CD4-positive, alpha-beta memory T cell (primary cell): ENCODE data around the gene PROZ. TPM values are rescaled to one million over a fixed set of nuclear protein-coding genes. Genes with fewer than 3 reads are reported as not detected.

ENCODE experiments used
- CTCF ChIA-PET: fragments of 350-600 bp; sonication (Branson Sonifier 250); formaldehyde crosslinking; loops from one replicate; lab custom pipeline; 2021; ENCODE audit warnings: inconsistent platforms; ENCODE audit not compliant: partially characterized antibody; lab: Charles Lee
- POLR2A ChIA-PET: fragments of 350-600 bp; sonication (Branson Sonifier 250); formaldehyde crosslinking; loops from one replicate; lab custom pipeline; 2021; ENCODE audit not compliant: partially characterized antibody; lab: Charles Lee
- DNase-seq, 5 donors: peaks; one replicate each; pipeline versions ENCODE4 v3.0.0 to v3.0.0-alpha.2; 2020 to 2022; ENCODE audit warnings: mixed read lengths in 1 of 5
- H3K27ac ChIP-seq: one replicate; pipeline ENCODE4 v1.7.0; 2013; ENCODE audit warnings: low read depth, low read length
- H3K27me3 ChIP-seq: 2 replicates; pipeline ENCODE4 v1.7.0; 2013; ENCODE audit warnings: mild to moderate bottlenecking, low read length, moderate library complexity; ENCODE audit not compliant: insufficient read depth
- H3K36me3 ChIP-seq: 2 replicates; pipeline ENCODE4 v1.7.0; 2013; ENCODE audit warnings: mild to moderate bottlenecking, low read length, moderate library complexity; ENCODE audit not compliant: insufficient read depth
- H3K4me1 ChIP-seq: 2 replicates; pipeline ENCODE4 v1.7.0; 2013; ENCODE audit warnings: mild to moderate bottlenecking, low read length, moderate library complexity; ENCODE audit not compliant: insufficient read depth
- H3K4me3 ChIP-seq, 2 donors: one replicate each; pipeline ENCODE4 v1.7.0; 2013; ENCODE audit warnings: low read length in 2 of 2, mild to moderate bottlenecking in 1 of 2
- H3K9me3 ChIP-seq, 2 donors: one replicate each; pipeline ENCODE4 v1.7.0; 2013; ENCODE audit warnings: low read length in 2 of 2, control low read depth in 1 of 2; ENCODE audit not compliant: control insufficient read depth in 1 of 2
- H3K27ac Mint-ChIP-seq, 7 donors: one replicate each; pipeline ENCODE4 v1.8.0; 2020 to 2021; ENCODE audit warnings: mixed read lengths in 7 of 7, mild to moderate bottlenecking in 6 of 7, inconsistent platforms in 3 of 7, moderate library complexity in 3 of 7
- H3K27me3 Mint-ChIP-seq, 2 donors: one replicate each; pipeline ENCODE4 v1.8.0; 2020 to 2021; ENCODE audit warnings: mixed read lengths in 2 of 2
- H3K36me3 Mint-ChIP-seq, 2 donors: one replicate each; pipeline ENCODE4 v1.8.0; 2020 to 2021; ENCODE audit warnings: mixed read lengths in 2 of 2, inconsistent platforms in 1 of 2, mild to moderate bottlenecking in 1 of 2
- H3K4me1 Mint-ChIP-seq, 4 donors: one replicate each; pipeline ENCODE4 v1.8.0; 2020 to 2021; ENCODE audit warnings: mixed read lengths in 4 of 4, mild to moderate bottlenecking in 1 of 4
- H3K4me3 Mint-ChIP-seq, 8 donors: one replicate each; pipeline ENCODE4 v1.8.0; 2020 to 2021; ENCODE audit warnings: mixed read lengths in 8 of 8, mild to moderate bottlenecking in 7 of 8, moderate library complexity in 6 of 8, inconsistent platforms in 3 of 8
- H3K9me3 Mint-ChIP-seq, 8 donors: one replicate each; pipeline ENCODE4 v1.8.0; 2020 to 2021; ENCODE audit warnings: mixed read lengths in 8 of 8, mild to moderate bottlenecking in 5 of 8, inconsistent platforms in 3 of 8, moderate library complexity in 1 of 8
- intact Hi-C: fragments of 100-400 bp; cut with micrococcal nuclease; formaldehyde crosslinking; loops from one replicate; pipeline ENCODE4 v1.15.1; 2023
- polyA plus RNA-seq, 2 donors: library from polyadenylated mRNA; unstranded; fragments of 300-500 nt; fragmentation: Illumina TruSeq; gene quantifications; one replicate each; pipeline ENCODE4 v1.2.3, GENCODE V29; 2021
- total RNA-seq, 2 experiments: library from RNA; stranded (reverse); gene quantifications; one replicate each; pipeline ENCODE4 v1.2.3, GENCODE V29; 2021

Gene PROZ
- total and polyA plus RNA-seq, 4 experiments from 2014 or later: 0.32 TPM; not detected in 3

DNA sequence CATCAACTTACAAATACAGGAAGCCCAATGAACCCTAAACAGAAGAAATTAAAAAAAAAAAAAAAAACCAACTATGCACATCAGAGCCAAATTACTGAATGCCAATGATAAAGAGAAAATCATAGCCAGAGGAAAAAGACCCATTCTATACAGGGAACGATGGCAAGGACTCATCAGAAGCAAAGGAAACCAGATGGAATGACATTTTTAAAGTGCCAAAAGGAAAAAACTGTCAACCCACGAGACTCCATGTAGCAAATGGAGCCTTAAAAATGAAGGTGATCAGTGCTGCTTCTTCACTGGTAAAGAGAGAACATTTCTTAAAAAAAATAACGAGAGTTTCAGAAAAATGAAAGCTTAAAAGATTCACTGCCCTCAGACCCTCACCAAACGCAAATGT lies 31.7 kb downstream of the PROZ start:
- H3K4me3 ChIP-seq: no peak overlapping the region
- DNase-seq: no peak
- no peak overlapping the region for H3K27ac ChIP-seq
- Mint-ChIP-seq H3K36me3 (peaks cover 51 to 71% of the 10 kb centered on the region in 2 donors), H3K9me3 (no peaks in the 10 kb centered on the region), H3K27ac (peak overlapping the region in 1 of 7 donors; percentile 35), H3K4me1 (peaks cover 15 to 33% (median 24%) of the 10 kb centered on the region in 4 donors), H3K4me3 (no peak overlapping the region), H3K27me3 (no peaks in the 10 kb centered on the region)
- H3K36me3 ChIP-seq: peaks cover 56% of the 10 kb centered on the region
- H3K27me3 ChIP-seq: no peaks in the 10 kb centered on the region
- CTCF ChIA-PET: no interaction called here
- POLR2A ChIA-PET: interaction anchor here (1.5 kb wide), 1 partner anchor 20 kb away, joined by 8 read pairs; the partner anchor contains the start of gene CUL4A
- intact Hi-C loops: no loop called here
- H3K9me3 ChIP-seq: no peaks in the 10 kb centered on the region
- H3K4me1 ChIP-seq: peaks cover 22% of the 10 kb centered on the region

DNA sequence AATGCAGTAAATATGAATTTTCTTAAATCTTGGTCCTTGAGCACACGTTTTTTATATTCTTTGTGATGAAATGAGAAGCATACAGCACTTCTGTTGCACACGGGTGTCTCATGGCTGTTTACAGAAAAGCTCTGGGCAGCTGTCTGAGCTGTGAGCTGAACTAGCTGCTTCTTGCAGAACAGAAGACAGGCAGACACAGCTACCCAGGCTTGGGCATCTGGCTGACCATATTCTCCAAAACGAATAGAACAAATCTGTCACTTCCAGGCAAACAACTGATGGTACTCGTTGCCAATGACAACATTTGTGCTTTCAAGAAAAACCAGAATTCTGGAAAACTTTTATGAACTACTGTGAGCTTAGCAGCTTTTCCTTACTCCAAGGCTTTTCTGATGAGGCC lies 33.8 kb downstream of the PROZ start:
- no peaks in the 10 kb centered on the region for H3K27me3 Mint-ChIP-seq
- H3K9me3 Mint-ChIP-seq: no peaks in the 10 kb centered on the region
- Histone ChIP-seq H3K4me1 (peaks cover 1% of the 10 kb centered on the region), H3K4me3 (no peak overlapping the region), H3K9me3 (no peaks in the 10 kb centered on the region), H3K27ac (no peak overlapping the region), H3K36me3 (peaks cover 73% of the 10 kb centered on the region), H3K27me3 (no peaks in the 10 kb centered on the region)
- ChIA-PET CTCF (no interaction called here), POLR2A (interaction anchor here (0.8 kb wide), 1 partner anchor 18 kb away, joined by 4 read pairs; the partner anchor contains the start of gene CUL4A)
- intact Hi-C loops: no loop called here
- H3K4me1 Mint-ChIP-seq: peaks cover 2 to 14% (median 8%) of the 10 kb centered on the region in 4 donors
- no peak overlapping the region for H3K4me3 Mint-ChIP-seq
- no peak for DNase-seq
- H3K36me3 Mint-ChIP-seq: peaks cover 65 to 78% of the 10 kb centered on the region in 2 donors
- H3K27ac Mint-ChIP-seq: no peak overlapping the region

DNA sequence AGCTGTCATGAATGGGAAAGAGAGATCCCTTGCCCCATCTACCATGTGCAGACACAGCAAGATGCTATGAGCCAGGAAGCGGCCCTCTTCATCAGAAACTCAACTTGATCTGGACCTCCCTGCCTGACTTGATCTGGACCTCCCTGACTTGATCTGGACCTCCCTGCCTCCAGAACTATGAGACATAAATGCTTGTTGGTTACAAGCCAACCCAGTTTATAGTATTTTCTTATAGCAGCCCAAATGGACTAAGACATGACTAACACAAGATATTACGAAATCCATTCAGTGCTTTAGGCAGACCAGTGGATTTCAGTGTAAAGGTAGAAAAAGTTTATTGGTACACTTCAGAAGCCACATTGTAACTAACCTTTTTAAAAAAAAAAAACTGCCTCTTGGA lies 34.5 kb downstream of the PROZ start:
- intact Hi-C loops: no loop called here
- peaks cover 65 to 78% of the 10 kb centered on the region in 2 donors for H3K36me3 Mint-ChIP-seq
- peak overlapping the region in 1 of 7 donors; percentile 60 for H3K27ac Mint-ChIP-seq
- Histone ChIP-seq H3K4me3 (no peak overlapping the region), H3K36me3 (peaks cover 73% of the 10 kb centered on the region), H3K27me3 (no peaks in the 10 kb centered on the region), H3K4me1 (no peaks in the 10 kb centered on the region), H3K27ac (no peak overlapping the region), H3K9me3 (no peaks in the 10 kb centered on the region)
- H3K4me1 Mint-ChIP-seq: peaks cover under 1 to 11% (median 5%) of the 10 kb centered on the region in 4 donors
- DNase-seq: no peak
- ChIA-PET CTCF (no interaction called here), POLR2A (no interaction called here)
- H3K4me3 Mint-ChIP-seq: no peak overlapping the region
- no peaks in the 10 kb centered on the region for H3K9me3 Mint-ChIP-seq
- H3K27me3 Mint-ChIP-seq: no peaks in the 10 kb centered on the region

DNA sequence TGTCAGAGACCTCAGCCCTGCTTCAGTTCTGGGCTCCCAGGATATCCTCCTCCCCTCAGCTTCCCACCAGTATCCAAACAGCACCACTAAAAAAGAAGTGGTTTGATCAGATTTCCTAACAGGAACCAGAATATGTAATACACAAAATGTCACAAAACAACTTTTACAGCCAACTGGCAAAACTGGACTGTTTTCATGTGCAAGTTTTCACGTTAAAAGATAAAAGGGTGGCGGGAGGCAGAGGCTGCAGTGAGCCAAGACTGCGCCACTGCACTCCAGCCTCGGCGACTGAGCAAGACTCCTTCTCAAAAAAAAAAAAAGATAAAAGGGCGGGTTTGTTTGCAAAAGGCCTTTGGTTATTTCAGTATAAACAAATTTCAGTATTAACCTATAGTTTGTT lies 36.9 kb downstream of the PROZ start:
- Histone ChIP-seq H3K9me3 (no peaks in the 10 kb centered on the region), H3K27me3 (no peaks in the 10 kb centered on the region), H3K4me3 (no peak overlapping the region), H3K36me3 (peaks cover 75% of the 10 kb centered on the region), H3K27ac (no peak overlapping the region), H3K4me1 (no peaks in the 10 kb centered on the region)
- peaks cover 0 to 5% (median 1%) of the 10 kb centered on the region in 4 donors for H3K4me1 Mint-ChIP-seq
- DNase-seq: no peak
- no peak overlapping the region for H3K27ac Mint-ChIP-seq
- intact Hi-C loops: no loop called here
- ChIA-PET POLR2A (no interaction called here), CTCF (no interaction called here)
- H3K9me3 Mint-ChIP-seq: no peaks in the 10 kb centered on the region
- H3K4me3 Mint-ChIP-seq: no peak overlapping the region
- H3K27me3 Mint-ChIP-seq: no peaks in the 10 kb centered on the region
- H3K36me3 Mint-ChIP-seq: peaks cover 51 to 79% of the 10 kb centered on the region in 2 donors

DNA sequence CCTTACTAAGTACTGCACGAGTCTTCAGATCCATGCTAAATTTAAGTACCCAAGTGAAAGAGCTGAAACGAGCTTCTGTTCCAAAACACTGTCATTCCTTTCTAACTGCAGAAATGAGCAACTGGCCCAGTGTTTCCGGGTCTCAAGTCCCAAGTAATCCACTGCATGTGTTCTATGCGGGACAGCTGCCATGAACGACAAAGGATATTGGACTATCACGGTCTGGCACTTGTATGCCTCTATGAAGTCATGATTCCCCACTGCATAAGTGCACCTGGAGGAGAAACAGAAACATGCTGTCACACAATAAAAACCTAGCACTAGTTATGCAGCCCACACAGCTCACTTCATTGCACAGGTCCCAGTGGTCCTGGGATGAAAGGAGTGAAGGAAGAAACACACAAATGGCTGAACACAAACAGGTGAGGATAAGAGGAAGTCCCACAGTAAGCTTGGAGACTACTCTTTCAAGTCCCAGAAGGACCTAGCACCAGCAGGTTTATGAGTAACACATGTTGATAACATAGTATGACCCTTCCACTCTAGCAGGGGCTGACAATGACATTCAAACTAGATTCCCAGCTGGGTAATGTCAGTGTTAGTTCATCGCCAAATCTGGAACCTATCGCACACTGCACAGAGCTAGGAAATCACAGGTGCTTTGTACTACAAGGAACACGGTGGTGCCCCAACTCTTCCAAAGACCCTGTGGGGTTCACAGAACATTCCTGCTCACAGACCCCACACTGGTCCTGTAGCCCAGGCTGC lies 38.7 kb downstream of the PROZ start:
- Histone ChIP-seq H3K4me3 (no peak overlapping the region), H3K27ac (no peak overlapping the region), H3K9me3 (no peaks in the 10 kb centered on the region), H3K36me3 (peaks cover 70% of the 10 kb centered on the region), H3K27me3 (no peaks in the 10 kb centered on the region), H3K4me1 (peaks cover 3% of the 10 kb centered on the region)
- Mint-ChIP-seq H3K27me3 (no peaks in the 10 kb centered on the region), H3K4me3 (no peak overlapping the region), H3K4me1 (peaks cover 5 to 8% (median 6%) of the 10 kb centered on the region in 4 donors), H3K9me3 (no peaks in the 10 kb centered on the region), H3K27ac (no peak overlapping the region), H3K36me3 (peaks cover 49 to 74% of the 10 kb centered on the region in 2 donors)
- ChIA-PET POLR2A (interaction anchor here (1.1 to 1.9 kb wide), 2 partner anchors 11 to 13 kb away, joined by 3 to 5 read pairs; partner anchors contain the start of genes CUL4A and PCID2), CTCF (no interaction called here)
- no peak for DNase-seq
- intact Hi-C loops: no loop called here

DNA sequence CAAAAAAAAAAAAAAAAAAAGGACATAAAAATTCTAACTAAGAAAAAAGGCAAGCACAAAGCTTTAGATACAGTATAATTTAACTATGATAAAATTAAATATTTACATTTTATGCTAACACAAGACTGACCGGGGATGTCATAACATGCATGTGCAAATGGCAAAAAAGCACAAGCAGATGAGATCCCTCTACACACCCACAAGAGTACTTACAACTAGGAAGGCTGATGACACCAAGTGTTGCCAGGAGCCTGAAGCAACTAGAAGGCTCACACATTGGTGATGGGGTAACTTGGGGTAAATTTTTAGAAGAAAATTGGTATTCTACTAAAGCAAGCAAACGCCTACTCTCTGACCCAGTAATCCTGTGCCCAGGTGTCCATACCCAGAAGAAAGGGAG lies 43.4 kb downstream of the PROZ start:
- H3K27ac Mint-ChIP-seq: peak overlapping the region in 1 of 7 donors; percentile 88
- no peak for DNase-seq
- intact Hi-C loops: no loop called here
- peaks cover 37% of the 10 kb centered on the region for H3K36me3 ChIP-seq
- peaks cover 35 to 59% of the 10 kb centered on the region in 2 donors for H3K36me3 Mint-ChIP-seq
- CTCF ChIA-PET: no interaction called here
- H3K9me3 ChIP-seq: no peaks in the 10 kb centered on the region
- no peak overlapping the region for H3K27ac ChIP-seq
- peaks cover 37 to 54% (median 46%) of the 10 kb centered on the region in 4 donors for H3K4me1 Mint-ChIP-seq
- H3K4me1 ChIP-seq: peaks cover 48% of the 10 kb centered on the region
- POLR2A ChIA-PET: no interaction called here
- H3K9me3 Mint-ChIP-seq: no peaks in the 10 kb centered on the region
- H3K27me3 Mint-ChIP-seq: no peaks in the 10 kb centered on the region
- H3K27me3 ChIP-seq: no peaks in the 10 kb centered on the region
- no peak overlapping the region for H3K4me3 ChIP-seq
- no peak overlapping the region for H3K4me3 Mint-ChIP-seq

DNA sequence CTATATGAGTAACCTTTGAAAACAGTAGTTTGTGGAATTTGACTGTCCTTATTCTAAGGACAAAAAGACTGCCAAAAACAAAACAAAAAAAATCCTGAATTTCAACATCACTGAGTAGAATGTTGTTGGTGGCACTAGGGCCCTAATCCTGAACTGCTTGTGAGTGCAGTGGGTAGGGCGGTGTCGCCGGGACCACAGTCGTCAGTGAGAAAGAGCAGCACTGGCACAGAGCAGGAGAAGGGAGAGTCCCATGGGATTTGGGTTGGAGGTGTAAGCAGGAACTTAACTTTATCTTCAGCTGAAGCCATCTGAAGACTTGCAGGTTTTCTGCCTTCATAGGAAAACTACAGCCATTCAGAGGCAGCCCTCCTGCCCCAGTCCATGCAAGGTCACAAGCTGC lies 44.5 kb downstream of the PROZ start:
- Histone ChIP-seq H3K4me3 (no peak overlapping the region), H3K27ac (no peak overlapping the region), H3K27me3 (no peaks in the 10 kb centered on the region), H3K4me1 (peaks cover 59% of the 10 kb centered on the region), H3K36me3 (peaks cover 26% of the 10 kb centered on the region), H3K9me3 (no peaks in the 10 kb centered on the region)
- Mint-ChIP-seq H3K36me3 (peaks cover 27 to 53% of the 10 kb centered on the region in 2 donors), H3K27ac (peak overlapping the region in 4 of 7 donors; percentile 16 to 67 (median 64)), H3K9me3 (no peaks in the 10 kb centered on the region), H3K27me3 (no peaks in the 10 kb centered on the region), H3K4me1 (peaks cover 44 to 65% (median 56%) of the 10 kb centered on the region in 4 donors), H3K4me3 (peak overlapping the region in 2 of 8 donors; percentile 14 to 39)
- ChIA-PET POLR2A (no interaction called here), CTCF (no interaction called here)
- intact Hi-C loops: no loop called here
- no peak for DNase-seq
